Endothelial cell (in vitro differentiated cells): ENCODE measurements around the gene NKX6-2. TPM values are rescaled to one million over a fixed set of nuclear protein-coding genes. Genes with fewer than 3 reads are reported as not detected.

Experiments used
- DNase-seq: peaks from one replicate; pipeline ENCODE4 v3.0.0; 2021; ENCODE audit warnings: low spot score
- H3K27ac Mint-ChIP-seq: one replicate; pipeline ENCODE4 v1.8.0; 2021; ENCODE audit warnings: mixed read lengths, inconsistent platforms; ENCODE audit not compliant: unreplicated experiment
- H3K27me3 Mint-ChIP-seq: one replicate; pipeline ENCODE4 v1.8.0; 2021; ENCODE audit warnings: mild to moderate bottlenecking, moderate library complexity, mixed read lengths, inconsistent platforms; ENCODE audit not compliant: unreplicated experiment
- H3K36me3 Mint-ChIP-seq: one replicate; pipeline ENCODE4 v1.8.0; 2021; ENCODE audit warnings: mild to moderate bottlenecking, low read depth, mixed read lengths, inconsistent platforms; ENCODE audit not compliant: unreplicated experiment
- H3K4me1 Mint-ChIP-seq: one replicate; pipeline ENCODE4 v1.8.0; 2021; ENCODE audit warnings: mild to moderate bottlenecking, mixed read lengths, inconsistent platforms; ENCODE audit not compliant: unreplicated experiment
- H3K4me3 Mint-ChIP-seq: one replicate; pipeline ENCODE4 v1.8.0; 2021; ENCODE audit warnings: mild to moderate bottlenecking, mixed read lengths, inconsistent platforms; ENCODE audit not compliant: unreplicated experiment
- H3K9me3 Mint-ChIP-seq: one replicate; pipeline ENCODE4 v1.8.0; 2021; ENCODE audit warnings: mixed read lengths, inconsistent platforms; ENCODE audit not compliant: unreplicated experiment
- total RNA-seq: library from RNA; stranded (reverse); fragmentation: NEBNext Ultra II Directional; extraction: Animal tissue kit (Norgen Biotek cat#: 25700); gene quantifications from one replicate; pipeline ENCODE4 v1.2.1, GENCODE V29; 2021; ENCODE audit not compliant: unreplicated experiment
- TF ChIP-seq, protein P1 (sequence below): fragments of 200-600 bp; sonication (generic); IDR thresholded peaks from one replicate; pipeline ENCODE4 v1.5.0; 2021; ENCODE audit warnings: antibody characterized with exemption; ENCODE audit not compliant: unreplicated experiment

Gene NKX6-2
- total RNA-seq, 1 donor from 2014 or later: not detected

DNA sequence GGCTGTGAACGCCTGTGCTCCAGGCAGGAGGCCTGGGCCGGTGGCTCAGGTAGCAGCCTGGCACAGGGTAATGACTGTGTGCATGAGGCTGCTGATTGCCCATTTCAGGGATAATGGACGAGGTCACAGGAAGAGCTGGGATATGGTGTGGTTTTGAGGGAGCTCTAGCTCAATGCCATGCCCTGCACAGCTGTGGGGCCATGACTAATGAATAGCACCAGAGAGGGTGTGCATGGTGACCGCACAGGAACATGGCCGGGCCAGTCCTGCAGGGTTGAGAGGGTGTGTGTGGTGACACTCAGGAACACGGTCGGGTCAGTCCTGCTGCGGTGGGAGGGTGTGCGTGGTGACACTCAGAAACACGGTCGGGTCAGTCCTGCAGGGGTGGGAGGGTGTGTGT lies 21.8 kb downstream of the NKX6-2 start:
- Mint-ChIP-seq H3K4me3 (peak overlapping the region; percentile 31), H3K4me1 (no peaks in the 10 kb centered on the region), H3K36me3 (peaks cover 32% of the 10 kb centered on the region), H3K9me3 (no peaks in the 10 kb centered on the region), H3K27me3 (peaks cover 14% of the 10 kb centered on the region), H3K27ac (no peak overlapping the region)
- TF ChIP-seq, protein P1, sequence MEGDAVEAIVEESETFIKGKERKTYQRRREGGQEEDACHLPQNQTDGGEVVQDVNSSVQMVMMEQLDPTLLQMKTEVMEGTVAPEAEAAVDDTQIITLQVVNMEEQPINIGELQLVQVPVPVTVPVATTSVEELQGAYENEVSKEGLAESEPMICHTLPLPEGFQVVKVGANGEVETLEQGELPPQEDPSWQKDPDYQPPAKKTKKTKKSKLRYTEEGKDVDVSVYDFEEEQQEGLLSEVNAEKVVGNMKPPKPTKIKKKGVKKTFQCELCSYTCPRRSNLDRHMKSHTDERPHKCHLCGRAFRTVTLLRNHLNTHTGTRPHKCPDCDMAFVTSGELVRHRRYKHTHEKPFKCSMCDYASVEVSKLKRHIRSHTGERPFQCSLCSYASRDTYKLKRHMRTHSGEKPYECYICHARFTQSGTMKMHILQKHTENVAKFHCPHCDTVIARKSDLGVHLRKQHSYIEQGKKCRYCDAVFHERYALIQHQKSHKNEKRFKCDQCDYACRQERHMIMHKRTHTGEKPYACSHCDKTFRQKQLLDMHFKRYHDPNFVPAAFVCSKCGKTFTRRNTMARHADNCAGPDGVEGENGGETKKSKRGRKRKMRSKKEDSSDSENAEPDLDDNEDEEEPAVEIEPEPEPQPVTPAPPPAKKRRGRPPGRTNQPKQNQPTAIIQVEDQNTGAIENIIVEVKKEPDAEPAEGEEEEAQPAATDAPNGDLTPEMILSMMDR: no peak
- DNase-seq: no peak

DNA sequence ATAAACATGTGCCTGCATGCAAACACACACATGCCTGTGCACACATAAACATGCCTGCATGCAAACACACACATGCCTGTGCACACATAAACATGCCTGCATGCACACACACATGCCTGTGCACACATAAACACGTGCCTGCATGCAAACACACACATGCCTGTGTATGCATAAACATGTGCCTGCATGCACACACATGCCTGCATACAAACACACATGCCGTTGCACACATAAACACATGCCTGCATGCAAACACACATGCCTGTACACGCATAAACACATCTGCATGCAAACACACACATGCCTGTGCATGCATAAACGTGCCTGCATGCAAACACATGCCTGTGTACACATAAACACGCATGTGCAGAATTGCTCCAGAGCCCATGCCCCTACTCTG lies 22.4 kb downstream of the NKX6-2 start:
- H3K27ac Mint-ChIP-seq: no peak overlapping the region
- H3K27me3 Mint-ChIP-seq: peaks cover 14% of the 10 kb centered on the region
- DNase-seq: no peak
- peaks cover 30% of the 10 kb centered on the region for H3K36me3 Mint-ChIP-seq
- no peaks in the 10 kb centered on the region for H3K9me3 Mint-ChIP-seq
- TF ChIP-seq, protein P1: no peak
- H3K4me1 Mint-ChIP-seq: no peaks in the 10 kb centered on the region
- H3K4me3 Mint-ChIP-seq: no peak overlapping the region

DNA sequence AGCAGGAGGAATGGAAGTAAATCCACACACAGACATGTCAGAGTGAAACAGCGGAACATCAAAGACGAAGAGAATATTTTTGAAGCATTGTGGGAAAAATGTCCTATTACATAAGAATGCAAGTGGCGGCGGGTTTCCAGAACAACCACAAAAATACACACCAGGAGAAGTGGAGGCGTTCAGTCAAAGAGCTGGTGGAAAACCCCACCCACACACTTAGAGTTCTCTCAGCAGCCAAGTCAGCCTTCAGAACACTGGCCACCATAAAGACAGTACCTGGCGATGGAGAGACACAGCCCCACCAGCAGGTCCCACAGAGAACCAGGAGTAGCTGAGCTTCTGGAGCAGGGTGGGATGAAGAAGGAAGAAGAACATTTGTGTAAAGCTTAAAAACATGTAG lies 23.7 kb downstream of the NKX6-2 start:
- TF ChIP-seq, protein P1: no peak
- Mint-ChIP-seq H3K27ac (no peak overlapping the region), H3K27me3 (peaks cover 15% of the 10 kb centered on the region), H3K36me3 (peaks cover 30% of the 10 kb centered on the region), H3K4me1 (no peaks in the 10 kb centered on the region), H3K9me3 (no peaks in the 10 kb centered on the region), H3K4me3 (peak overlapping the region; percentile 65)
- DNase-seq: no peak

DNA sequence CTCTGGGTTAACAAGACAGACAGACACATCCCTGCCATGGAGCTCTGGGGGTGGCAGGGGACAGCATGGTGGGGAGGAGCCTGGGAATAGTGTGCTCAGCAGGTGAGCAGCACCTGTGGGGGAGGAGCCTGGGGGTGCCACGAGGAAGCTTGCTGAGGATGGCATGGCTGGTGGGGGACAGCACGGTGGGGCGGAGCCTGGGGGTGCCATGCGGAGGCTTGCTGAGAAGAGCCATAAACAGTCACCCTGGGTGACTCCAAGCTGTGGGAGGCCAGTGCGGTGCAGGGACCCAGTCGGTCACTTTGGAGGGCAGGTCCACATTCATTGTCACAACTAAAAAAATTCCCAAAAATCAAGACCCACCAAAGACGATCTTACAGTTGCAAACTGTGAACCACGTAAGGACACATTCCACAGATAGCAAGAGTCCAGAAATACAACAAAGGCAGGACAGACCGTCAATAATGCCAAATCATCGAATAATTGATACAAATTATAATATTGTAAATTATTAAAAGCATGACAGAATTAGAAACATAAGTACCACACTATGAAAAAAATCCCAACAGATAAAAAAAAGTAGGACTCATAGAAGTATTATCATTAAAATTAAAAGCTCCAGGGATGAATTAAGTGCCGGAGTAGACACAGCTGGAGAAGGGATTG lies 24.4 kb downstream of the NKX6-2 start:
- no peak overlapping the region for H3K27ac Mint-ChIP-seq
- TF ChIP-seq, protein P1: no peak
- H3K9me3 Mint-ChIP-seq: no peaks in the 10 kb centered on the region
- no peak for DNase-seq
- peaks cover 30% of the 10 kb centered on the region for H3K36me3 Mint-ChIP-seq
- peaks cover 15% of the 10 kb centered on the region for H3K27me3 Mint-ChIP-seq
- H3K4me3 Mint-ChIP-seq: peak overlapping the region; percentile 65
- no peaks in the 10 kb centered on the region for H3K4me1 Mint-ChIP-seq

DNA sequence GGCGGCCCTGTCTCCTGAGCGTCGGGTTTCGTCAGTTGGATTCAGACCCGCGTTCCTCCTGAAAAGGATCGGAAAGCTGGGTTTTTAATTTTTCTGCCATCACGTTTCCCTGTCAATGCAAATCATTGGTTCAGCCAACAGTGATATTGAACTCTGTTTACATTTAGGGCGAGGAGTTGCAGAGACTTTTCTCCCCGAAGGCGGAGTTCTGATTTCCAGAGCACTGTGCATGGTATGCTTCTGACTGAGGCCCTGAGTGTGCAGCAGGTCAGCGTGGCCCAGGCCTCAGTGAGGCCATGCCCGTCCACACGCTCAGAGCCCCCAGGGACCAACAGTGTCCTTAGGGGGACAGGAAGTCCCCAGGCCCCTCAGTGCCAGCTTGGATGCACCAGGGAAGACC lies 27.1 kb downstream of the NKX6-2 start:
- no peak overlapping the region for H3K27ac Mint-ChIP-seq
- TF ChIP-seq, protein P1: no peak
- no peak overlapping the region for H3K4me3 Mint-ChIP-seq
- peaks cover 17% of the 10 kb centered on the region for H3K27me3 Mint-ChIP-seq
- no peaks in the 10 kb centered on the region for H3K9me3 Mint-ChIP-seq
- DNase-seq: no peak
- H3K4me1 Mint-ChIP-seq: no peaks in the 10 kb centered on the region
- H3K36me3 Mint-ChIP-seq: peaks cover 36% of the 10 kb centered on the region
